HepG2 (cell line): ENCODE measurements around the gene YEATS4.

Experiments
- ATF6 ChIP-seq: sonication (generic); formaldehyde crosslinking; conservative IDR thresholded peaks from 2 replicates; pipeline ENCODE4 v1.4.0; 2020; ENCODE audit warnings: missing genetic modification reagents
- CEBPB ChIP-seq: IDR thresholded peaks from 2 replicates; pipeline ENCODE4 v1.6.1; 2011; ENCODE audit warnings: low read depth, low read length, improper control_type of control experiment, borderline replicate concordance
- EP300 ChIP-seq, 3 experiments: sonication (generic) in 1 of 3; formaldehyde crosslinking in 1 of 3; IDR thresholded peaks; 2 replicates each; pipeline versions ENCODE4 v1.5.1 to v1.6.1; 2011 to 2020; ENCODE audit warnings: low read depth in 2 of 3, low read length in 2 of 3, borderline replicate concordance in 1 of 3, improper control_type of control experiment in 1 of 3, mild to moderate bottlenecking in 1 of 3, missing genetic modification reagents in 1 of 3, moderate library complexity in 1 of 3
- FIP1L1 ChIP-seq: fragments of 200-400 bp; formaldehyde crosslinking; IDR thresholded peaks from 2 replicates; pipeline ENCODE4 v1.6.1; 2018; ENCODE audit warnings: low read depth, mild to moderate bottlenecking, low read length, moderate library complexity, borderline replicate concordance; ENCODE audit not compliant: insufficient read depth
- GPN1 ChIP-seq: sonication (generic); formaldehyde crosslinking; IDR thresholded peaks from 2 replicates; pipeline ENCODE4 v1.5.1; 2020; ENCODE audit warnings: missing genetic modification reagents, borderline replicate concordance
- HDAC6 ChIP-seq: fragments of 200-600 bp; sonication (generic); IDR thresholded peaks from 2 replicates; pipeline ENCODE4 v1.7.0; 2017; ENCODE audit warnings: mild to moderate bottlenecking, antibody characterized with exemption, low read length, low read depth
- KLF11 ChIP-seq: IDR thresholded peaks from 2 replicates; pipeline ENCODE4 v1.6.1; 2016; ENCODE audit warnings: missing compliant biosample characterization
- POLR2A ChIP-seq, 2 experiments: IDR thresholded peaks; 2 replicates each; pipeline ENCODE4 v1.6.1; 2011; ENCODE audit warnings: low read depth in 2 of 2, low read length in 2 of 2, mild to moderate bottlenecking in 1 of 2, moderate library complexity in 1 of 2; ENCODE audit not compliant: insufficient read depth in 1 of 2
- REST ChIP-seq, 2 experiments: IDR thresholded peaks; 2 replicates each; pipeline ENCODE4 v1.6.1; 2011 to 2012; ENCODE audit warnings: low read length in 2 of 2, borderline replicate concordance in 1 of 2, low read depth in 1 of 2, mild to moderate bottlenecking in 1 of 2, moderate library complexity in 1 of 2
- ZBTB34 ChIP-seq: sonication (generic); formaldehyde crosslinking; IDR thresholded peaks from 2 replicates; pipeline ENCODE4 v1.8.0; 2022; ENCODE audit warnings: mild to moderate bottlenecking, missing genetic modification reagents
- ZNF263 ChIP-seq: sonication (generic); formaldehyde crosslinking; IDR thresholded peaks from 2 replicates; pipeline ENCODE4 v1.4.0; 2020; ENCODE audit warnings: missing genetic modification reagents
- ZNF740 ChIP-seq: sonication (generic); formaldehyde crosslinking; IDR thresholded peaks from 2 replicates; pipeline ENCODE4 v1.4.0; 2020; ENCODE audit warnings: missing genetic modification reagents
- ZNF766 ChIP-seq: sonication (generic); formaldehyde crosslinking; IDR thresholded peaks from 2 replicates; pipeline ENCODE4 v1.5.0; 2020; ENCODE audit warnings: missing genetic modification reagents, borderline replicate concordance

GRCh38 chr12:69355363-69356028 lies 4.0 kb upstream of the YEATS4 start:
- TF ChIP-seq FIP1L1 (no peak), POLR2A (IDR thresholded peaks at IDR 0.05; ENCODE audit: insufficient read depth in 1 of 2, low read depth in 2 of 2, low read length in 2 of 2) (no peak), EP300 (IDR thresholded peaks at IDR 0.05; ENCODE audit: low read depth in 2 of 2, low read length in 2 of 2) (no peak), EP300 (CRISPR knock-in tag; IDR thresholded peaks at IDR 0.05; ENCODE audit: borderline replicate concordance) (no peak), ZNF740 (CRISPR knock-in tag) (no peak), ZNF263 (CRISPR knock-in tag) (no peak), ZBTB34 (CRISPR knock-in tag) (no peak), CEBPB (no peak), HDAC6 (no peak), REST (IDR thresholded peaks at IDR 0.05; ENCODE audit: borderline replicate concordance in 1 of 2, low read depth in 1 of 2, low read length in 2 of 2) (no peak), ATF6 (CRISPR knock-in tag) (no peak), KLF11 (CRISPR knock-in tag) (no peak), GPN1 (CRISPR knock-in tag) (no peak), ZNF766 (CRISPR knock-in tag) (no peak)
